ENCODE results near the gene MAST3. TPM values are rescaled to one million over a fixed set of nuclear protein-coding genes. Genes with fewer than 3 reads are reported as not detected.

The MAST3 gene
- total RNA-seq, 1 experiment from 2014 or later: 14.2 TPM

DNA sequence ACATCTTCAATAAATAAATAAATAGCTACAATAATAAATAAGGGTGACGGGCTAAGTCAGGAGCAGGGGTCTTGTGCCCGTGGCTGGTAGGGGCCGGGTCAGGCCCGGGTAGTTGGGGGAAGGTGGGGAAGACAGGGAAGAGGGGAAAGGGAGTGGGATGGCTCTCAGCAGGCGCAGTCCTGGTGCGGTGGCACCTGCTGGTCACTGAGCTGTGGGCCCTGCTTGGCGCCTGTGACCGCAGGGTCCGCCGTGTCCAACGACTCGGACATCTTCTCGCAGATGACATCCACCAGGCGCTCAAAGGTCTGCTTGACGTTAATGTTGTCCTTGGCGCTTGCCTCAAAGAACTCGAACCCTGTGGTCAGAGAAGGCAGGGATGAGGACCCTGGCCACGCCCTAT is 99.7 kb downstream of the MAST3 start:
- BruUV-seq (replicated peaks): no TSS peak
- no peak overlapping the region for H2AFZ ChIP-seq (ENCODE audit: low read depth, low read length, poor library complexity, severe bottlenecking)
- no peak for DNase-seq (ENCODE audit: low read depth, low spot score)
- H3K9ac ChIP-seq (ENCODE audit: low read length): no peak overlapping the region
- H3K36me3 ChIP-seq (ENCODE audit: control insufficient read depth in 1 of 2, insufficient read depth in 2 of 2, low read length in 2 of 2): peaks cover 12 to 22% of the 10 kb centered on the region in 2 experiments; a peak in 3 of 4 replicates
- H3K27me3 ChIP-seq (ENCODE audit: insufficient read depth, low read length): no peaks in the 10 kb centered on the region
- no peak for TF ChIP-seq YY1 (IDR thresholded peaks at IDR 0.05; ENCODE audit: extremely low read depth, insufficient replicate concordance, low read depth, low read length)
- TF ChIP-seq CBX3 (IDR thresholded peaks at IDR 0.05; ENCODE audit: low read depth): no peak
- TF ChIP-seq EZH2 (IDR thresholded peaks at IDR 0.05): no peak
- H3K4me1 ChIP-seq (ENCODE audit: control insufficient read depth in 1 of 2, insufficient read depth in 2 of 2, low read length in 2 of 2): peaks cover 6 to 17% of the 10 kb centered on the region in 2 experiments
- intact Hi-C loops (cut with micrococcal nuclease): no loop called here
- no peak for ATAC-seq
- no peaks in the 10 kb centered on the region; the same call in 1 of the 2 replicates for H4K20me1 ChIP-seq (ENCODE audit: insufficient read depth)
- H3K27ac ChIP-seq (ENCODE audit: low read depth, low read length): no peak overlapping the region
- peaks cover 15% of the 10 kb centered on the region; the same call in 1 of the 2 replicates for H3K79me2 ChIP-seq (ENCODE audit: insufficient read depth, low read length)
- ChIA-PET RAD21 (ENCODE audit: low non-redundant PET in 1 of 2, low total read pairs in 2 of 2, uncharacterized antibody in 2 of 2, unreplicated experiment in 2 of 2) (no interaction called here), CTCF (no interaction called here), POLR2A (no interaction called here)
- H3K4me2 ChIP-seq (ENCODE audit: low read length): no peak overlapping the region
- no peak overlapping the region for H3K4me3 ChIP-seq (replicated peaks in 1 of 2; ENCODE audit: low read depth in 1 of 2, low read length in 2 of 2)
- H3K9me2 ChIP-seq (ENCODE audit: insufficient read depth): no peaks in the 10 kb centered on the region
- H3K9me3 ChIP-seq (ENCODE audit: control insufficient read depth in 1 of 2, insufficient read depth in 1 of 2, low read depth in 1 of 2, low read length in 2 of 2): no peaks in the 10 kb centered on the region

DNA sequence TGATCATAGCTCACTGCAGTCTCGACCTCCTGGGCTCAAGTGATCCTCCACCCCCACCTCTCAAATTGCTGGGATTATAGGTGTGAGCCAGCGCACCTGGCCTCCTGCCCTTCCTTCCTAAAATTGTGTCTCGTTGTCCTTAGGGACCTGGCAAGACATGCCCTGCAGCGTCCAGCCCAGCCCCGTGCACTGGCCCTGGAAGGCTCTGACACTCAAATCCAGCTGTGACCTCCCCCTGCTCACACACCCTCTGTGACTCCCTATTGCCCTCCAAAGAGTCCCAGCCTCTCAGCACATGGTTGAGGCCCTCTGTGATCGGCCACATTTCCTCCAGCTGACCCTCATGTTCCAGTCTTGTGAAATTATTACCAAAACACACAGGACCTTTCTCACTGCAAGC is 100.4 kb downstream of the MAST3 start:
- no peak for TF ChIP-seq ATF3 (IDR thresholded peaks at IDR 0.05)
- TF ChIP-seq POLR2A (IDR thresholded peaks at IDR 0.05; ENCODE audit: borderline replicate concordance, extremely low read depth, insufficient read depth, insufficient read length): no peak
- TF ChIP-seq ZFX (IDR thresholded peaks at IDR 0.05): no peak
- no peak for TF ChIP-seq CTCF (IDR thresholded peaks at IDR 0.05 in 2 of 3, conservative IDR thresholded peaks at IDR 0.05 in 1 of 3; ENCODE audit: borderline replicate concordance in 1 of 3, insufficient read depth in 1 of 3, low read depth in 2 of 3, low read length in 2 of 3)
- TF ChIP-seq ZBTB33 (IDR thresholded peaks at IDR 0.05; ENCODE audit: extremely low read depth, insufficient replicate concordance, low read length): no peak
- TF ChIP-seq JUND (IDR thresholded peaks at IDR 0.05): no peak
- no peak for TF ChIP-seq RAD21 (IDR thresholded peaks at IDR 0.05; ENCODE audit: low read depth)
- no peak for TF ChIP-seq ZNF274 (IDR thresholded peaks at IDR 0.05; ENCODE audit: low read depth, low read length)
- no peak for TF ChIP-seq ELF1 (IDR thresholded peaks at IDR 0.05; ENCODE audit: borderline replicate concordance, low read depth)
- no peak for TF ChIP-seq POLR2AphosphoS5 (IDR thresholded peaks at IDR 0.05; ENCODE audit: low read depth, low read length)
- no peak for TF ChIP-seq YY1 (IDR thresholded peaks at IDR 0.05; ENCODE audit: extremely low read depth, insufficient replicate concordance, low read depth, low read length)
- no peak for TF ChIP-seq SP1 (IDR thresholded peaks at IDR 0.05; ENCODE audit: low read depth)
- TF ChIP-seq MAX (IDR thresholded peaks at IDR 0.05): no peak
- no peak for TF ChIP-seq SRF (IDR thresholded peaks at IDR 0.05; ENCODE audit: low read depth)
- TF ChIP-seq SIN3A (IDR thresholded peaks at IDR 0.05; ENCODE audit: low read depth): no peak
- no peak overlapping the region for H3K9ac ChIP-seq (ENCODE audit: low read length)
- H3K36me3 ChIP-seq (ENCODE audit: control insufficient read depth in 1 of 2, insufficient read depth in 2 of 2, low read length in 2 of 2): peaks cover 13 to 22% of the 10 kb centered on the region in 2 experiments; a peak in 3 of 4 replicates
- BruUV-seq (replicated peaks): no TSS peak
- no peaks in the 10 kb centered on the region; the same call in 1 of the 2 replicates for H4K20me1 ChIP-seq (ENCODE audit: insufficient read depth)
- H3K9me2 ChIP-seq (ENCODE audit: insufficient read depth): no peaks in the 10 kb centered on the region
- ChIA-PET RAD21 (ENCODE audit: low non-redundant PET in 1 of 2, low total read pairs in 2 of 2, uncharacterized antibody in 2 of 2, unreplicated experiment in 2 of 2) (no interaction called here), POLR2A (no interaction called here), CTCF (no interaction called here)
- intact Hi-C loops (cut with micrococcal nuclease): no loop called here
- no peaks in the 10 kb centered on the region for H3K9me3 ChIP-seq (ENCODE audit: control insufficient read depth in 1 of 2, insufficient read depth in 1 of 2, low read depth in 1 of 2, low read length in 2 of 2)
- peaks cover 8 to 20% of the 10 kb centered on the region in 2 experiments for H3K4me1 ChIP-seq (ENCODE audit: control insufficient read depth in 1 of 2, insufficient read depth in 2 of 2, low read length in 2 of 2)
- no peak overlapping the region for H3K4me3 ChIP-seq (replicated peaks in 1 of 2; ENCODE audit: low read depth in 1 of 2, low read length in 2 of 2)
- H2AFZ ChIP-seq (ENCODE audit: low read depth, low read length, poor library complexity, severe bottlenecking): no peak overlapping the region
- no peak overlapping the region for H3K4me2 ChIP-seq (ENCODE audit: low read length)
- ATAC-seq (no peak), DNase-seq (ENCODE audit: low read depth, low spot score) (no peak)
- no peaks in the 10 kb centered on the region for H3K27me3 ChIP-seq (ENCODE audit: insufficient read depth, low read length)
- no peak overlapping the region for H3K27ac ChIP-seq (ENCODE audit: low read depth, low read length)
- H3K79me2 ChIP-seq (ENCODE audit: insufficient read depth, low read length): peaks cover 21% of the 10 kb centered on the region; the same call in 1 of the 2 replicates

All from HCT116 (cell line).